Activated naive CD4-positive, alpha-beta T cell treated with anti-CD3 and anti-CD28 coated beads for 36 hours (primary cell): ENCODE results near the gene GLB1L2. TPM values are rescaled to one million over a fixed set of nuclear protein-coding genes. Genes with fewer than 3 reads are reported as not detected.
A peak's percentile ranks its signal among the peaks of the same experiment; 100 is the strongest.

Experiments used
- CTCF ChIA-PET: fragments of 350-600 bp; sonication (Branson Sonifier 250); formaldehyde crosslinking; loops from one replicate; lab custom pipeline; 2021; ENCODE audit warnings: antibody characterized with exemption; lab: Charles Lee
- DNase-seq: peaks from one replicate; pipeline ENCODE4 v3.0.0-alpha.2; 2020
- H3K27ac Mint-ChIP-seq: one replicate; pipeline ENCODE4 v1.8.0; 2021; ENCODE audit warnings: mild to moderate bottlenecking, mixed read lengths
- H3K27me3 Mint-ChIP-seq: one replicate; pipeline ENCODE4 v1.8.0; 2021; ENCODE audit warnings: low read depth, mixed read lengths
- H3K36me3 Mint-ChIP-seq: one replicate; pipeline ENCODE4 v1.8.0; 2021; ENCODE audit warnings: low read depth, mixed read lengths
- H3K4me1 Mint-ChIP-seq: one replicate; pipeline ENCODE4 v1.8.0; 2021; ENCODE audit warnings: low read depth, mixed read lengths
- H3K4me3 Mint-ChIP-seq: one replicate; pipeline ENCODE4 v1.8.0; 2021; ENCODE audit warnings: mild to moderate bottlenecking, moderate library complexity, mixed read lengths
- H3K9me3 Mint-ChIP-seq: one replicate; pipeline ENCODE4 v1.8.0; 2021; ENCODE audit warnings: mixed read lengths
- intact Hi-C: fragments of 100-400 bp; cut with micrococcal nuclease; formaldehyde crosslinking; loops from one replicate; pipeline ENCODE4 v1.15.1; 2023
- total RNA-seq, 2 experiments: library from RNA; stranded (reverse); gene quantifications; one replicate each; pipeline ENCODE4 v1.2.3, GENCODE V29; 2021

GLB1L2 gene
- total RNA-seq, 2 experiments from 2014 or later = 9.3 to 11.0 TPM

- intact Hi-C loops = no loop called here
- no peak overlapping the region for H3K4me3 Mint-ChIP-seq
- no peaks in the 10 kb centered on the region for H3K36me3 Mint-ChIP-seq
- CTCF ChIA-PET = no interaction called here
- H3K9me3 Mint-ChIP-seq = no peaks in the 10 kb centered on the region
- H3K4me1 Mint-ChIP-seq = peaks cover 7% of the 10 kb centered on the region
- DNase-seq = no peak
- H3K27ac Mint-ChIP-seq = no peak overlapping the region
- peaks cover 35% of the 10 kb centered on the region for H3K27me3 Mint-ChIP-seq
These were observed 75.6 kb downstream of the GLB1L2 start for GRCh38 chr11:134407321-134407828.

GRCh38 chr11:134407923-134408322, 76.1 kb downstream of the GLB1L2 start:
- CTCF ChIA-PET = no interaction called here
- H3K4me3 Mint-ChIP-seq = no peak overlapping the region
- no peaks in the 10 kb centered on the region for H3K9me3 Mint-ChIP-seq
- peaks cover 36% of the 10 kb centered on the region for H3K27me3 Mint-ChIP-seq
- DNase-seq = no peak
- H3K36me3 Mint-ChIP-seq = no peaks in the 10 kb centered on the region
- no peak overlapping the region for H3K27ac Mint-ChIP-seq
- peaks cover 9% of the 10 kb centered on the region for H3K4me1 Mint-ChIP-seq
- intact Hi-C loops = no loop called here

DNA sequence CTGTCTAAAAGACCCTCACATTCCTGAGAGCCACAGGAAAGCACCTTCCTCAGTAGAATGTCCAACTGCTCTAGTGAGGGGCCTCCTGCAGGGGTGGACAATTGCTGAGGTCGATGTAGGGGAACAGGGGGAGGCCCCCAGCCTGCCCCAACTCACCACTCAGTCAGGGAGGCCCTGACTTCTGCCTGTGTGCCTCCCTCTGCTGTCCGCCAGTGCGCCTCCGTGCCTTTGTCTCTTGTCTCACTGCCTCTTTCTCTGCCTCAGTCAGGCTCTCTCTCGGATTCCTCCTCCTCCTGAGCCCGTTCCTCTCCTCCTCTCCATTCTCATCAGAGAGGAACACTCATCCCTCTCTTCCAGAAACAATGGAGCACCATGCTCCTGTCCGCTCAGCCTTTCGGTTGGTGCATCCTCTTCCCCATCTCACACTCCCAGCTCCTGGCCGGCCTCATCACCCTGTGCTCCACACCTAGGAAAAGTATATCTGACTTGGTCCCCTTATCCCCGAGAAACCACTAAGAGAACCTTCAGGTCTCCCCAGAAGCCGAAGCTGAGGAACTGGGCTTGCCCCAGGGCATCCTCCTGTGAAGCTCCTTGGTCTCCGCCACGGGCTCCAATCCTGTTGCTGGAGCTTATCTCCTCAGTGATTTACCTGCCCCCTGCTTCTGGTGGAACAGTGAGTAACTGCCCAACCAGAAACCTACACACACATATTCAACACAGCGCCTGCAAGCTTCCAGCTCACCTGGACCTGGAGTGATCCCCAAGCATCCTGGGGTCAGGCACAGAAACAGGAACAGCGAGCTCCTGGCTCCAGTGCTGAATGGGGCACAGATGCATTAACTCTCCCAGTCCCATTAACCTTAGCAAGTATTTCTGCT, 78.0 kb downstream of the GLB1L2 start:
- no peaks in the 10 kb centered on the region for H3K36me3 Mint-ChIP-seq
- H3K4me1 Mint-ChIP-seq = peaks cover 9% of the 10 kb centered on the region
- H3K9me3 Mint-ChIP-seq = no peaks in the 10 kb centered on the region
- no peak overlapping the region for H3K27ac Mint-ChIP-seq
- CTCF ChIA-PET = no interaction called here
- no peak for DNase-seq
- peaks cover 49% of the 10 kb centered on the region for H3K27me3 Mint-ChIP-seq
- intact Hi-C loops = no loop called here
- no peak overlapping the region for H3K4me3 Mint-ChIP-seq

DNA sequence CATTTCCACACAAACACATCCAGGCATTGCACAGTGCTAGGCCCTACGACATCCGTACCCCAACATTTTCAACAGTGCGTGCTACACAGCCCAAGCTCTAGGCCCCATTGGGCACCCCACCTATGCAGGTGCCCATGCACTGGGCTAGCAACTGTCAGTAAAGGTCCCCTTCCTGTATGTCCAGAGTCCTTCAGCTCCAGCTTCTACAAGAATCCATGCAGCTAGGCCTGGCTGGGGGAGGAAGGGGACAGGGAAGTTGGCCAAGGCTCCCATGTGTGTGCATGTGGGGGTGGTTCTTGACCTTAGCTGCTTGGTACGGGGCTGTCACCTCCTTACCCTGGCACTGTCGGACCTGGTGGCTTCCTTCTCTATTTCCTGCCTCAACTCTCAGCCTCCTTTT, 79.0 kb downstream of the GLB1L2 start:
- H3K27ac Mint-ChIP-seq = no peak overlapping the region
- no peaks in the 10 kb centered on the region for H3K36me3 Mint-ChIP-seq
- H3K4me1 Mint-ChIP-seq = peaks cover 9% of the 10 kb centered on the region
- peaks cover 54% of the 10 kb centered on the region for H3K27me3 Mint-ChIP-seq
- peak overlapping the region; percentile 41 for H3K4me3 Mint-ChIP-seq
- CTCF ChIA-PET = no interaction called here
- intact Hi-C loops = no loop called here
- H3K9me3 Mint-ChIP-seq = no peaks in the 10 kb centered on the region
- DNase-seq = no peak

DNA sequence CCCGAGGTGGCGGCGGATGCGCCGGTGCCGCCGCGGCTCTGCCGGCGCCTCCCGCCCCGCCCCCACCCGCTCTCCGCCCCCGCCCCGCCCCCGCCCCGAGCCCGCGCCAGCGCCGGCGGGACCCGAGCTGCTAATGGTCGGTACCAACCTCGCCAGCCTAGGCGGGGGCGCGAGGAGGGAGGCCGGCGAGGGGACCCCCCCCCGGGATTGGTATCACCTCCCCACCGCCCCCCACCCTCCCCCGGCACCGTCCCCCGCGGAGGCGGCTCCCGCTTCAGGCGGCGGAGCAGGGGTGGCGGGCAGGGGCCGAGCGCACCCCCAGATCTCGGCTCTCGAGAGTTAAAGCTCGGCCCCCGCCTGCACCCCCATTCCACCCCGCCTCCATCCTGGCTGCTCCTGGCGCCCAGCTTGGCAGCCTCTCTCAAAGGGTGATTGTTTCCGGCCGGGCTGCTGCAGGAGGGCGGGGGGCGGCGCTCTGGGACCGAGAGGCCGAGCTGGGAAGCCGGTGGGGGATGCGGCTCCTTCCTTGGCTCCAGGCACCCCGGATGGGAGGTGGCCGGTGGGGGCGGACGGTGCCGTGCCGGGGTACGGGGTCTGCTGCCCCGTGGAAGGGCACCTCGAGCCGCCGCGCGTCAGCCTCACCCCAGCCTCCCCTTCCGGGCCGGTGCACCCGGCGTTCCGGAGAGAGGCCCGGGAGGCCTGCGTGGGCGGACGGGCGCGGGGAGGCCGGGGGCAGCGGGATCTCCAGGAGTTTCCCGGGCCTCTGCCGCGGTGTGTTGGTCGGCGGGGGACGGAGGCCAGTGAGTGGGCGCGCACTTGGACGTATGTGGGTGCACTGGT, 80.6 kb downstream of the GLB1L2 start, which contains the start of gene B3GAT1:
Gene B3GAT1 (minus strand): TSS at position 40 of the 840 bp plus-strand sequence. CDS start 24,583 bp downstream, outside the sequence.
- H3K4me1 Mint-ChIP-seq = peaks cover 9% of the 10 kb centered on the region
- no peak within 1 kb of the TSS for H3K27ac Mint-ChIP-seq
- no peaks in the 10 kb centered on the region for H3K9me3 Mint-ChIP-seq
- peaks cover 58% of the 10 kb centered on the region for H3K27me3 Mint-ChIP-seq
- CTCF ChIA-PET = no interaction called here
- peak within 1 kb of the TSS; percentile 58 for H3K4me3 Mint-ChIP-seq
- intact Hi-C loops = no loop called here
- DNase-seq = peak; percentile 19
- H3K36me3 Mint-ChIP-seq = no peaks in the 10 kb centered on the region

DNA sequence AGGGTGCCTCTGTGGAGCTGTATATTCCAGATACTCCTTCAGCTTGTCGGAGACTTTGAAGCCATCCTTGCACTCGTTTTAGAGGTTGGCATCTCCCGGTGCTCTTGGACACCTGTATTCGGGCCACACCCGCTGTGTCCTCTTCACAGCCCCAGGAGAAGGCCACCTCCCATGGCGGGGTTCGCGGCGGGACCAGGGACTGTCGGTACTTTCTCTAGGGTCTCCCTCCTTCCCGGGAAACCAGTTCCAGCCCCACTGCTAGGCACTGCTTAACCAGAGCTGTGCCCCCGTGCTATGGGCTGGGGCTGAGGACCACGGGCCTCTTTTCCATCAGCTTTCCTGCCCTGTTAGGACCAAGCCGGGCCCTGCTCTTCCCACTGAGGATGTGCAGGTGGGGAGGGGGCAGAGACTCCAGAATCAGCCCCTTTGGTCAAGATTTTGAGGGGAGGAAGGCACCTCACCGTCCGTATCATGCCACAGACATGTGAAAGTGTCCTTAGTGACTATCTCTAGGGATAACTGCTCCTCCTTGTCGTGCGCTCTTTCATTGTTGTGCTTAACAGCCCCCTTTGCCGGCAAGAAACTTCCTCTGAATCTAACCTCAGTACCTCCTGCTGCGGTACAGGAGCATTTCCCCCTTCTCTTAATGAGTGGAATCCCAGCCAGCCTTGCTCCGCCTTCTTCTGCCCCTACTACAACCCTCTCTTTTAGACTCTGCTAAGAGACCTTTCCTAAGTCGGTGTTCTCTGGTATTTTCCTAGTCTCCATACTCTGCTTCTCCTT, 81.4 kb downstream of the GLB1L2 start:
- H3K27ac Mint-ChIP-seq = no peak overlapping the region
- CTCF ChIA-PET = no interaction called here
- peak overlapping the region; percentile 58 for H3K4me3 Mint-ChIP-seq
- no peaks in the 10 kb centered on the region for H3K9me3 Mint-ChIP-seq
- no peaks in the 10 kb centered on the region for H3K36me3 Mint-ChIP-seq
- no peak for DNase-seq
- peaks cover 9% of the 10 kb centered on the region for H3K4me1 Mint-ChIP-seq
- intact Hi-C loops = no loop called here
- H3K27me3 Mint-ChIP-seq = peaks cover 58% of the 10 kb centered on the region

GRCh38 chr11:134413826-134414731, 82.3 kb downstream of the GLB1L2 start:
- Mint-ChIP-seq H3K4me1 (peaks cover 9% of the 10 kb centered on the region), H3K36me3 (no peaks in the 10 kb centered on the region), H3K9me3 (no peaks in the 10 kb centered on the region), H3K4me3 (no peak overlapping the region), H3K27ac (no peak overlapping the region), H3K27me3 (peaks cover 58% of the 10 kb centered on the region)
- intact Hi-C loops = no loop called here
- CTCF ChIA-PET = no interaction called here
- no peak for DNase-seq

DNA sequence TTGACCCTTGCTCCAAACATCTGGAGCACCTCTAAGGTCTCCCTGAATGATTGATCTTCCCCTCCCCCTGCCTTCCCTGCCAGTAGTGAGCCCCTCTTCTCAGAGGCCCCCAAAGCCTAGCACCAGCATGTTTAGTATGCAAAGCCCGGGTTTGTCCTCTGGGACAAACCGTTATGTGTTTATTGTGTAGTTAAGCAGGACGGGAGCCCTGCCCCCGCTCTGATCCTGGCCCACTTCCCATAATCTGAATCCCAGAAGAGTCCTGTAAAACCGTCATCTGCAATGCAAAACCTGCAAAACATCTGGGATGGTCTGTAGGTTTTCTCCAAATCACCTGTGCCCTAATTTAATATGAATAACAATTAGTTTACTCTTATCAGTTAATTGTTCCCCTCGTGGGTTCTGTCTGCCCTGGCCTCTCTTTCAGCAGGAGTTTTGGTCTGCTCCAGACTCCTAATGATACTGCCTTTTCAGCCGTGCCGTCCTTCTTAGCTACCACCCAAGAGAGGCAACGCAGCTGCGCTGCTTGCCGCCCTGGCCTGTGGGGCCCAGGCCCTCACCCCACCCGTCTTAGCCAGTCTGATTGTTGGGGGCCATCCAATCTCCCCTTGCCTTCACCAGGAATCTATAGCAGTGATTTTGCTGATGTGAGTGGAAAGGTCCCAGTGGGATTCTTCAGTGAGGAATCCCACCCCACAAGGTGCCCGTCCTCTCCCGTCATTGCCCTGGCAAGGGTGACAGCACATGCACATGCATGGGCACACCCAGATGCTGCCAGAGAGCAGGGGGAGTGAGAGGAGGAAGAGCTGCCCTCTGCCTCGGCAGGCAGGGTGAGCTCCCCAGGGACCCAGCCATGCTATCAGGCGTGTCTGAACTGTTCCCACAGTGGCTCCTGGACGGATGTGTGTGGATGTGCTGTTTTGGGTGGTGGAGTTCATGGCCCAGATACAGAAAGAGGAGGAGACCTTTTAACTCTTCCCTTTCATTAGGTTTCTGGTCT, 83.3 kb downstream of the GLB1L2 start:
- intact Hi-C loops = no loop called here
- DNase-seq = no peak
- Mint-ChIP-seq H3K27ac (no peak overlapping the region), H3K4me3 (no peak overlapping the region), H3K9me3 (no peaks in the 10 kb centered on the region), H3K36me3 (no peaks in the 10 kb centered on the region), H3K27me3 (peaks cover 49% of the 10 kb centered on the region), H3K4me1 (peaks cover 9% of the 10 kb centered on the region)
- CTCF ChIA-PET = no interaction called here

DNA sequence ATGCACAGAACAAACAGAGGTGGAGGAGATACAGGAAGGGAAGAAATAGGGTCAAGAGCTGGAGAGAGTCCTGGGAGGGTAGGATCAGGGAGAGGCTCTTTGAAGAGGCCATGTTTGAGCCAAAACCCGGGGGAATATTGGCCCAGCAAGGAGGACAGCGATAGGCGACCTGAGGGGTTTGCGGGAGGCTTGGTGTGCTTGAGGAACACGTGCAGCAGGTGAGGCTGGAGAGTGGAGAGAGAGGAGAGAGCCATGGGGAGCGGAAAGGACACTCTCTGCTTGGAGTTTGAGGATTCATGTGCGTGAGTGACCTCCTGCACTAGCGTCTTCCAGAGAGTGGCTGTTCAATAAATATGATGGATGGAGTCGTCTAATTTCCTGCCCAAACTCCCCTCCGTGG, 84.9 kb downstream of the GLB1L2 start:
- no peak for DNase-seq
- Mint-ChIP-seq H3K36me3 (no peaks in the 10 kb centered on the region), H3K4me1 (peaks cover 2% of the 10 kb centered on the region), H3K27ac (no peak overlapping the region), H3K27me3 (peaks cover 35% of the 10 kb centered on the region), H3K9me3 (no peaks in the 10 kb centered on the region), H3K4me3 (no peak overlapping the region)
- intact Hi-C loops = no loop called here
- CTCF ChIA-PET = no interaction called here

DNA sequence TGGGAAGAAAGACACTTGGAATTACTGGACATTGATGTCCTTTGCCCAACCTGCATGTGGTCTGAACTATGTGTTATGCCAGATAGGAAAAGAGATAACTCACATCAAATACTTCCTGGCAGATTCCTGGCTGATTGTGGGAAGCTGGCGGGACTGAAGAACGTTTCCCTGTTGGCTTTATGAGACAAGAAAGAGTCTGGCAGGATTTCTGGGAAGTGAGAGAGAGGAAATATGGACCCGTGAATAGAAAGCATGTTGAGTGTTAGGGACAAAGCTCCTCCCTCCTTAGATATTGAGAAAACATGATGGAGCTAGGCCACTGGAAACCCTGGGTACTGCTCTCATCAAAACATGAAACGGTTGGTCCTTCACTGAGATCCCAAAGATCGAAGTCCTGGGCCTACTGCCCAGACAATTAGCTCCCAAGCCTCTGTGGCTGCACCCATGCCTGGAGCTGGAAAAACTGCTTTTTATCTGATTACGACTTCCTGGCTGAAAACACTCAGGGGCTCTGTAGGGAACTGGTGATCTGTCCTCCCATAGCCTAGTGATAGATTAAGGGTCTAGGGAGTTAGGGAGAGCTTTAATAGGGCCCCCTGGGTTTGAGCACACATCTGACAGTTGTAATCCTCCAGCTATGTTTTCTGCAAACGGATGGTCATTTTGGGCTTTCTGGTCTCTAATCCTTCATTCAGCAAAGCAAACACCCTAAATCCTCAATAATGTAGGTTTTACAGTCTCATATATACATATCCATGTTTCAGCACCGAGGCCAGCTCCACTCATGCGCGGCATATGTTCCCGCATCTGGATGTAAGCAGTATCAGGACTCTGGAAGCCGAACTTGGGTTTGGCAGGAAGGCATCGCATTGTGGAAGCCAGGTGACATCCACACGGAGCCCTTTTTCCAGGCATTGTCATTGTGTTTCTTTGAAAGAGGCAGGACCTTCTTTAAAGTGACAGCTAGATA, 86.4 kb downstream of the GLB1L2 start:
- CTCF ChIA-PET = no interaction called here
- no peak for DNase-seq
- H3K36me3 Mint-ChIP-seq = no peaks in the 10 kb centered on the region
- intact Hi-C loops = no loop called here
- no peaks in the 10 kb centered on the region for H3K9me3 Mint-ChIP-seq
- no peak overlapping the region for H3K27ac Mint-ChIP-seq
- no peaks in the 10 kb centered on the region for H3K4me1 Mint-ChIP-seq
- H3K4me3 Mint-ChIP-seq = no peak overlapping the region
- H3K27me3 Mint-ChIP-seq = peaks cover 32% of the 10 kb centered on the region
